ENCODE measurements around the gene CARTPT.

Gene CARTPT

DNA sequence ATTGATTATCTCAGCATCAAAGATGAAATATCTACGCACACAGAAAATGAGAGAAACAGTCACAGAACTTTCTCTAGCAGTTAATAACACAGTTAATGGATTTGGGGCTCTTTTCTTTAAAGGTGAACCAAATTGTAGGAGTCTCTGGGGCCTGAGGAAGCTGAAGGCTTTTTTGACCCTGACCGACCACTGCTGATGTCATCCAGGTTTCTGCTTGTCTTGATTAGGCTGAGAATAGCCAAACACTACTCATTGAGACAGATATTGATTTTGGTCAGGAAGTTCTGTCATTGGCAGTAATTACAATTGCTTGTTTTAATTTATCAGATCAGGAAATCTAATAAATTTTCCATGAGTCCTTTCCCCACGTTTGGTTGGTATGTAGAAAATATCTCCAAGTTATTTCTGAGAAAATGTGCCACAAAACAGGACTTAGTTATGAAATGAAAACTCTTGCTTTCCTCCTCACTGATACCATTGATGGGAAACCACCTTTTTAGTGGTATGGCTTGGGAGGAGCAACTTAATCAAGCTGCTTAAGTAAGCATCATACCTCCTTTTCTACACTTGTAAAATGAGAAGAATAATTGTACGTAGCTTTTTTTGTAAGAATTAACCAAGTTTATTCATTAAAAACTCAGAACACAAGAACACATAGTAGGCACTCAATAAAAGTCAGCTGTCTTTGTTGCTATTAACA is 19.7 kb downstream of the CARTPT start:
- DNase-seq, result no peak

DNA sequence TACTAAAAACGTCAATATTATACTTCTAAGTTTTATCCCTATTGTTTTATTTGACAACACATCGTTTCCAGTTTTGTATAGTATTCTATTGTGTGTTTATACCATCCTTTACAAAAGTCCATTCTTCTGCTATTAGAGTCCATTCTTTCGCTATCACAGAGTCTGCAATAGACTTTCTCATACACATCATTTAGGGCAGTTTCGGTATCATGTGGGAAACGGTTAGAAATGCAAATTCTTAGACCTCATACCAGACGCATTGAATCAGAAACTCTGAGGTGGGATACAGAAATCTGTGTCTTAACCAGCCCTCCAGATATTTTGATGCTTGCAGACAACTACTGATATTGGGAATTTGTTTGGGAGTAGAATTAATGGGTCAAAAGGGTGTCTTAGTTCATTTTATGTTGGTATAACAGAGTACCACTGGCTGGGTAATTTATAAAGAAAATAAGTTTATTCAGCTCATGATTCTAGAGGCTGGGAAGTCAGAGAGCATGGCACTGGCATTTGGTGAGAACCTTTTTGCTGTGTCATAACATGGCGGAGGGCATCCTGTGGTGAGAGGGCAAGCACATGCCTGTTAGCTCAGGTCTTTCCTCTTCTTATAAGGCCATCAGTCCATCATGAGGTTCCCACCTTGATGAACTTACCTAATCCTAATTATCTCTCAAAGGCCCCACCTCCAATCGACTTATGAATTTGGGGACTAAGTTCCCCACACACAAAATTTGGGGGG is 21.1 kb downstream of the CARTPT start:
- no peak for DNase-seq

DNA sequence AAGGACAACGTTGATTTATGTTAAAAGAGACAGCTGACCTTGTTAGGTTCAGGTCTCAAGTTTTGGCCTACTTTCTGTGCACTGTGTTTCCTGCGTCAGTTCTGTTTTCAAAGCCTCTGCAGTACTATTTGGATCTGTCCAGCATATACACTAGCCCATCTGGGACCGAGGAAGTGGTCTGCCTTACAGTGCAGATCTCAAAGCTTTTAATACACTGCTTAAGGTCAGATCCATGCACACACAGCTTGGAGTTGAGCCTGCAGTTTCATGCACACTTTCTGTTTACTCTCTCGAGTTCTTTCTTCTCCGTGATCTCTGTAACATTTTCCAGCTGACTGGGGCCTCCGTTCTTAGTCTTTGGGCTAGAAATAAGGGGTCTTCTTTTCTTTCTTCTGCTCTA is 24.1 kb downstream of the CARTPT start:
- no peak for DNase-seq

DNA sequence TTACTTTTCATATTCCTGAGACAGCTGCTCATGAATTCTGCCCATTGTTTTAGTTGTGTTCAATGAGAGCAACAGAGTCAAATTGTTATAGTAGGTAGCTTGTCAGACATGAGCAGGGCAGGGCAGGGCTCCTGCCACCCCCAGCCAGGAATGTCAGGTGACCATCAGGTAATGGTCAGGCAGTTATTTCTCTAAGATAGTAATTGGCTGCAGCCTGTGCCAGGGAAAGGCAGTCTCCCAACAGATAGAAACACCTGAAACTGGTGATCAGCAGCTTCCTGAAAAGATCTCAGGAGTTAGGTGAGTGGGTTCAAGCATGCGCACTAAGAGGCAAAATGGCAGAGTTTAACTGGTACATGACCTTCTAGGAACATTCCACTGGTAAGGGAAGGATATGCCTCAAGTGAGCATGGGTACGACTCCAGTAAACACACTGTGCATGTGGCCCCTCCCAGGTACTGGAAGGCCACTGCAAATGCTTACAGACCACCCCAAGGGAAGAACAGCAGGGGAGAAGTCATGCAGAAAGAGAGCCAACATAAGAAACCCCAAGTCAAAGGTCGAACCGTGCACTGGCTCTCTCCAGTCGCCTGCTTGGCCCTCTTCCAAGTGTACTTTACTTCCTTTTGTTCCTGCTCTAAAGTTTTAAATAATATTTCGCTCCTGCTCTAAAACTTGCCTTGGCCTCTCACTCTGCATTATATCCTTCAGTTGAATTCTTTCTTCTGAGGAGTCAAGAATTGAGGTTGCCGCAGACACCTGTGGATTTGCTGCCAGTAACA is 25.1 kb downstream of the CARTPT start:
- no peak for DNase-seq

DNA sequence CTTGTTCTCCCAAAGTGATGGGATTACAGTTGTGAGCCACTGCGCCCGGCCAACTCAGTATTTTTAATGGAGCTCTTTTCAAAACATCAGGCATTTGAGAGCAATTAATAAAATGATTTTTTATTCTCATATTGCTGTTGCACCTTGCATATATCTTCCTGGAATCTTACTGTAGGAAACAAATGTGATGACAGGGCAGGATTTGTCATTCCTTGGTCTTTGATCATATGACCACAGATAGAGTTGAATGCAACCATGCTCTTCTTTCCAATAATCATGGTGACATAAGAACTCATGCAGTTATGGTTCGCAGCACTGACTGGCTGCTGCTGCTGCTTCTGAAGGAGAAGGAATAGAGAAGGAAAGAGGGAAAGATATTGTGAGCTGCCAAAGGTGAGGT is 28.1 kb downstream of the CARTPT start:
- no peak for DNase-seq

DNA sequence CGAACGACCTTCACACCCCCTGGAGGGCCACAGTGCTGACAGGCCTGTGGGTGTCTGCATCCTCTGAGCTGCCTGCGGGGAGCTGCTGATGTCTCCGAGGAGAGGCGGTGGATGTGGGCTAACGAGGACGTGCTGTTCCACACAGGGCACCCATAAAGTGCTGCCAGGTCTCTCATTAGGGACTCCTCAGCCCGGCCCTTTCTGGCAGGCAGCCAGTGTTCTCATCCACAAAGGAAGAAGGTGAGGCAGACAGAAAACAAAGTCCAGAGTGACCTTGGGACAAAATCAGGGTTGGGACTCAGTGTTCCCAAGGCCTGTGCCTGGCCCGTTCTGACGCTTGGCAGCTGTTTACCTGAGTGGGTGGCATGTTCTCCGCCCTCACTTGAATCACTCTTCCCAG is 29.3 kb downstream of the CARTPT start:
- no peak for DNase-seq

DNA sequence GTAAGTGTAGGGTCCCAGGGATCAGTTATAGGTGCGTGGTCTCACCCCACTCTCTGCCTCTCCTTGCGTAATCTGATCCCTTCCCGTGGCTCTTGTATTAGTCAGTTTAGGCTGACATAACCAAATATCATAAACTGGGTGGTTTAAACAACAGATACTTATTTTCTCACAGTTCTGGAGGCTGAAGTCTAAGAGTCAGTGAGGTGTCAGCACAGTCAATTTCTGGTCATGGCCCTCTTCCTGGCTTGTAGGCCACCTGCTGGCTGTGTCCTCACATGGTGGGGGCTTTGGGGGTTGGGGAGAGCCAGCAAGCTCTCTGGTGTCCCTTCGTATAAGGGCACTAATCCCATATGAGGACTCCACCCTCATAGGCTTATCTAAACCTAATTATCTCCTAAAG is 32.3 kb downstream of the CARTPT start:
- DNase-seq, result no peak

DNA sequence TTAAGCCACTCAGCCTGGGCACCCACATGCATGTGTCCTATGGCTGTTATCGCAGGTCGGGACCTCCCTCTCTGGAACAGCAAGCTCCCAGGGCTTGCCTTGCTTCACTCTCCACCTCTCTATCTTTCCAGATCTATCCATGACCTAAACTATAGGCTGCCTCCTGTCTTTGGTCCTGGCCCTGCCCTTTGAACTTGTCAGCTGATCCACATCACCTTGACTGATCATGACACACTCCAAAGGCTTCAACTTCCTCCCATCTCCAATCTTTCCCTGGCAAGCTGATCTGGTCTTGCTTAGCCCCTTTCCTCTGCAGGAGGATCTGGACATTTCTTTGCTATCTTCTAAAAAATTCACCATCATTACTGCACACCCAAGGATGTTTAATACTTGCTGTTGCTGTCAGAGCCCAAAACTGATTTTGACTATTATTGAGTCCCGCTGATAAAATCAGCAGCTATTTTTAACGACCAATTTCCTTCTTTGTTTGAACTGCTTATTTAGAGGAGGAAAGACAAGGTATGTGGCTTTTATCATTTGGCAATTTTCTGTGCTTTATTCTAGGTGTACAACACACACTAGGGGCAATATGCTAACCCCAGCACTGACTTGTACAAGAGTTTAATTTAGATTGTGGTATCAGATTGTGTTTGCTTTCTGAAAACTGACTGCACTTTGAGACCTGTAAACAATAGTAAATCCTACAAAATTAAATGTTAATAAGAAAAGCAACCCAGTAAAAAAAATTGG is 33.5 kb downstream of the CARTPT start:
- no peak for DNase-seq

DNA sequence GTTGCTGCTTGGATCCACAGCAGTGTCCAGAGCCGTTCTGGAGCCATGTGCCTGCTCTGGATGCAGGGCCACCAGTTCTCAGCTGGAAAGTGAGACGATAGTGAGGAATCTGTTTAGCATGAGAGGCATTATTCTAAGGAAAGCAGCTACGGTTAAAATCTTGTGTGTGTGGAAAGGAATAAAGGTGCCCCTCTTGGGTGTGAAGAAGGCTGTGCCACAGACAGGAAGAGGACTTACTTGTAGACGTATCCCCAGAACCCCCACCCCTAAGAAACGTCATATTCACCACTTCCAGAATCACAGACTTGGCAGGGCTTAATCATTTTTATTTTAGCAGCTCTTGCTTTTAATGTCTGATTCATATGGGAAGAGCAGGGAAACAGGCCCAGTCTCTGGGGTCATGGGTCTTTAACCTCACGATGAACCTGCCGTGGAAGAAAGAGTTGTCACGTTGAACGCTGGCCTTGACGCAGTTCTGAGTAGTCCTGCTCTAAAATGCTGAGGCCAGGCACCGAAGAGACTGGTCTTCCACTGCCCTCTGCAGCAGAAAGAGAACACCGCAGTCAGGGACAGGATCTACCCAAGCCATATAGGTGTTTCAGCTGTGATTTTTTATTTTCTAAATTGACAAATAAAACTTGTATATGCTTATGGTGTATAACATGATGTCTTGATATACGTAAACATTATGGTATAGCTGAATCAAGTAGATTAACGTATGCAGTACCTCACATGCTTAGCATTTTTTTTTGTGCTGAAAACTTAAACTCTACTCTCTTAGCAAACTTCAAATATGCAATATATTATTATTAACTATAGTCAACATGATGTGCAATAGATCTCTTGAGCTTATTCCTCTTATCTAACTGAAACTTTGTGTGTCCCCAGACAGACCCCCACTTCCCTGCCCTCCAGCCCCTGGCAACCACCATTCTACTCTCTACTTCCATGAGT is 38.8 kb downstream of the CARTPT start:
- DNase-seq, result peak; percentile 12 to 14

DNA sequence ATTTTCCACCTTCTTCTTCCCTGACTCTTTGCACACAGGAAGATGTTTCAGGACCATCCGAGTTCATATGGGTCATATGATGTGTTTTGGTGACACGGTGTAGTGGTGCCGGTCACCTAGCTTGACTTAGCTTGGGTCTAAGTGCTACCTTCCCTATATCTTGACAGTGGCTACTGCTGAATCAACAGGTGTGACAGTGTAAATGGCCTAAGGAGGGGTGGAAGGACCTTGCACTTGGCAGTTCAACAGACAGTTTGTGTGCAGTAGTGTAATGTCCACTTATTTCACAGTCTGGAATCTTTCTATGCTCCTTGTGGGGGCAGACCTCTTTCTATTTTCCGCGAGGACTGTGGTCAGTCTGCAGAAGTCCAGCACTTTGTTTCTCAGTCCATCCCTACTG is 43.8 kb downstream of the CARTPT start:
- DNase-seq, result no peak

DNA sequence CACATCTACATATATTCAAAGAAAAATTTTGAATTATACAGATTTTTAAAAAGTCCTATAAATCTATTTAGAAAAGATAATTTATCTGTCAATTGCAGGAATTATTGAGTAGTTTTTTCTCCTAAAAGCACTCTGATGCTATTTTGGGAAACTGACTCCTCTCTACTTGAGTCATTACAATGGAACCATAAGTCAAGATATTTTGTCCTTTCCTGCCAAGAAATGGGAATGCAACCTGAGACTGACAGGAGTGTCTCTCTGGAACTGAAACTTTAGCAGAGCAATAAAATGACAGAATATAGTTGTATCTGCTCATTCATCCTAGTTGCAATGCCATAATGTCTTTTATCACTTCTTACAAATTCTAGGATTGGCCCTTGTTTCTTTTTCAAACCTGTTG is 48.6 kb downstream of the CARTPT start:
- no peak for DNase-seq

DNA sequence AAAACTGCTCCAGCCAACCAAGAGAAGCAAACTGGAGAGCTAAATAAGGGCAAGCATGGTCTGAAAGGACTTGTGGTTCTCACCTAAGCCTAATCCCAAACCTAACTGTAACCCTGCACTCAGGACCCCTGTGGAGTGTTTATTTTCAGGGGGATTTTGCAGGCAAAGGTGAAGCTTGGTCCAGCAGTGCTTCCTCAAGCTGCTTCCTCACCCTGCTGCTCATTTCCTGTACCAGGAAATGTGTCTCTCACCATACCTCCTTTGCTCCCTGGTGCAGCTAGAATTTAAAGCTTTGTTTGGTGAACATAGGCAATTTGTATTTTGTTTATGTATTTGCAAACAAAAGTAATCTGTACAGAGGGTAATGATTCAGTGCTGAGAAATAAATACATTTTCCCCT is 50.2 kb downstream of the CARTPT start:
- DNase-seq, result no peak

DNA sequence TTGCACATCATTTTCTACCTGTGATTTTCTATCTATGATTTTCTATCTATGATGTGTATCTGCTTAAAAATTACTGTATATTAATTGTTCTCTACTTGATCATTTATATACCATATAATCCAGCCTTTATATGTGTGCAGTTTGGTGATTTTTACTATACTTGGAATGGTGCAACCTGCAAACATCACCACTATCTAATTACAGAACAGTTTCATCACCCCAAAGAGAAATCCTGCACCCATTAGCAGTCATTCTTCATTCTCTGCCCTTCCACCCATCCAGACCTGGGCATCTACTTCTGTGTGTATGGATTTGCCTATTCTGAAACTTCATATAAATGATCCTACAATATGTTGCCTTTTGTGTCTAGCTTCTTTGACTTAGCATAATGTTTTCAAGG is 51.3 kb downstream of the CARTPT start:
- DNase-seq, result no peak
